H9 (cell line): ENCODE data around the gene APOH. TPM values are rescaled to one million over a fixed set of nuclear protein-coding genes. Genes with fewer than 3 reads are reported as not detected.

ENCODE experiments used
- DNase-seq: peaks from one replicate; pipeline ENCODE4 v3.0.0-alpha.2; 2017
- H2AFZ ChIP-seq: one replicate; pipeline ENCODE4 v1.6.1; 2013; ENCODE audit warnings: mild to moderate bottlenecking, low read length, control low read depth, moderate library complexity
- H2AK5ac ChIP-seq: 2 replicates; pipeline ENCODE4 v1.6.1; 2013; ENCODE audit warnings: low read length, control low read depth, mixed read lengths; ENCODE audit not compliant: insufficient read length
- H2BK120ac ChIP-seq: one replicate; pipeline ENCODE4 v1.6.1; 2013; ENCODE audit warnings: low read depth, mild to moderate bottlenecking, low read length, control low read depth, inconsistent platforms; ENCODE audit not compliant: poor library complexity, severe bottlenecking
- H2BK12ac ChIP-seq: 2 replicates; pipeline ENCODE4 v1.6.1; 2013; ENCODE audit warnings: low read length, control low read depth, mixed read lengths, low read depth; ENCODE audit not compliant: insufficient read length
- H2BK15ac ChIP-seq: 2 replicates; pipeline ENCODE4 v1.6.1; 2013; ENCODE audit warnings: low read depth, low read length, control low read depth
- H2BK20ac ChIP-seq: one replicate; pipeline ENCODE4 v1.6.1; 2013; ENCODE audit warnings: low read depth, mild to moderate bottlenecking, low read length, control low read depth, inconsistent platforms; ENCODE audit not compliant: poor library complexity, severe bottlenecking
- H2BK5ac ChIP-seq: 2 replicates; pipeline ENCODE4 v1.6.1; 2013; ENCODE audit warnings: low read length, control low read depth, mixed read lengths; ENCODE audit not compliant: insufficient read length
- H3K14ac ChIP-seq: 2 replicates; pipeline ENCODE4 v1.6.1; 2013; ENCODE audit warnings: low read length, control low read depth; ENCODE audit not compliant: insufficient read depth
- H3K18ac ChIP-seq: 2 replicates; pipeline ENCODE4 v1.6.1; 2013; ENCODE audit warnings: low read depth, mild to moderate bottlenecking, mixed read lengths, low read length, control low read depth; ENCODE audit not compliant: insufficient read length
- H3K23ac ChIP-seq: 2 replicates; pipeline ENCODE4 v1.6.1; 2013; ENCODE audit warnings: low read length, control low read depth, mixed read lengths, low read depth; ENCODE audit not compliant: insufficient read length
- H3K23me2 ChIP-seq: 2 replicates; pipeline ENCODE4 v1.6.1; 2013; ENCODE audit warnings: low read depth, mild to moderate bottlenecking, mixed read lengths, low read length, control low read depth; ENCODE audit not compliant: insufficient read length, poor library complexity, severe bottlenecking
- H3K27ac ChIP-seq: 2 replicates; pipeline ENCODE4 v1.5.1; 2013; ENCODE audit warnings: low read length, control low read depth, mixed read lengths, low read depth; ENCODE audit not compliant: insufficient read length
- H3K27me3 ChIP-seq: 2 replicates; pipeline ENCODE4 v1.6.1; 2013; ENCODE audit warnings: low read length, control low read depth, inconsistent platforms; ENCODE audit not compliant: insufficient read depth
- H3K4ac ChIP-seq: 2 replicates; pipeline ENCODE4 v1.6.1; 2013; ENCODE audit warnings: low read depth, mild to moderate bottlenecking, control low read depth, inconsistent platforms, low read length, moderate library complexity
- H3K4me1 ChIP-seq: 2 replicates; pipeline ENCODE4 v1.6.1; 2013; ENCODE audit warnings: low read length, control low read depth, inconsistent platforms; ENCODE audit not compliant: insufficient read depth
- H3K4me2 ChIP-seq: 2 replicates; pipeline ENCODE4 v1.6.1; 2013; ENCODE audit warnings: low read length, control low read depth, mixed read lengths; ENCODE audit not compliant: insufficient read length, insufficient read depth
- H3K56ac ChIP-seq: 2 replicates; pipeline ENCODE4 v1.6.1; 2013; ENCODE audit warnings: low read depth, mild to moderate bottlenecking, mixed read lengths, low read length, control low read depth; ENCODE audit not compliant: insufficient read length
- H3K79me1 ChIP-seq: 2 replicates; pipeline ENCODE4 v1.6.1; 2013; ENCODE audit warnings: low read depth, mild to moderate bottlenecking, moderate library complexity, low read length, control low read depth, inconsistent platforms; ENCODE audit not compliant: insufficient read depth, poor library complexity, severe bottlenecking
- H3K79me2 ChIP-seq: 2 replicates; pipeline ENCODE4 v1.6.1; 2013; ENCODE audit warnings: low read length, control low read depth, inconsistent platforms; ENCODE audit not compliant: insufficient read depth
- H3K9ac ChIP-seq: 2 replicates; pipeline ENCODE4 v1.6.1; 2013; ENCODE audit warnings: low read length, control low read depth, mixed read lengths; ENCODE audit not compliant: insufficient read length; ENCODE audit errors: extremely low read depth
- H3K9me3 ChIP-seq: one replicate; pipeline ENCODE4 v1.6.1; 2013; ENCODE audit warnings: low read depth, low read length, inconsistent platforms; ENCODE audit not compliant: control insufficient read depth
- H3T11ph ChIP-seq: one replicate; pipeline ENCODE4 v1.6.1; 2013; ENCODE audit warnings: mild to moderate bottlenecking, low read length, control low read depth, inconsistent platforms
- H4K20me1 ChIP-seq: one replicate; pipeline ENCODE4 v1.6.1; 2013; ENCODE audit not compliant: control insufficient read depth, insufficient read length, insufficient read depth
- H4K5ac ChIP-seq: 2 replicates; pipeline ENCODE4 v1.6.1; 2013; ENCODE audit warnings: low read depth, mild to moderate bottlenecking, mixed read lengths, low read length, control low read depth; ENCODE audit not compliant: insufficient read length
- H4K8ac ChIP-seq: replicated peaks from 2 replicates; pipeline ENCODE4 v1.6.1; 2013; ENCODE audit warnings: low read length, control low read depth, mixed read lengths, low read depth; ENCODE audit not compliant: insufficient read length
- H4K91ac ChIP-seq: 2 replicates; pipeline ENCODE4 v1.6.1; 2013; ENCODE audit warnings: low read depth, mild to moderate bottlenecking, moderate library complexity, mixed read lengths, low read length, control low read depth; ENCODE audit not compliant: insufficient read length
- H3K27ac Mint-ChIP-seq, 3 experiments: 2 replicates in 2 of 3; 3 replicates in 1 of 3; pipeline ENCODE4 v1.8.0; 2020 to 2021; ENCODE audit warnings: mixed read lengths in 3 of 3, mild to moderate bottlenecking in 1 of 3, moderate library complexity in 1 of 3
- H3K27me3 Mint-ChIP-seq: 2 replicates; pipeline ENCODE4 v1.8.0; 2021; ENCODE audit warnings: low read depth, mild to moderate bottlenecking, moderate library complexity, mixed read lengths
- H3K36me3 Mint-ChIP-seq, 3 experiments: 2 replicates in 2 of 3; 3 replicates in 1 of 3; pipeline ENCODE4 v1.8.0; 2020 to 2021; ENCODE audit warnings: low read depth in 3 of 3, mixed read lengths in 3 of 3; ENCODE audit not compliant: insufficient read depth in 1 of 3
- H3K4me1 Mint-ChIP-seq, 2 experiments: 2 replicates each; pipeline ENCODE4 v1.8.0; 2020; ENCODE audit warnings: mixed read lengths in 2 of 2
- H3K4me3 Mint-ChIP-seq, 2 experiments: 2 replicates in 1 of 2; 3 replicates in 1 of 2; pipeline ENCODE4 v1.8.0; 2020 to 2021; ENCODE audit warnings: mild to moderate bottlenecking in 2 of 2, mixed read lengths in 2 of 2, moderate library complexity in 1 of 2
- H3K9me3 Mint-ChIP-seq, 2 experiments: 2 replicates in 1 of 2; 3 replicates in 1 of 2; pipeline ENCODE4 v1.8.0; 2020; ENCODE audit warnings: mild to moderate bottlenecking in 2 of 2, mixed read lengths in 2 of 2, moderate library complexity in 1 of 2
- CTCF ChIP-seq: fragments of 200-600 bp; sonication (generic); conservative IDR thresholded peaks from 3 replicates; pipeline ENCODE4 v1.8.0; 2021; ENCODE audit warnings: antibody characterized with exemption, mild to moderate bottlenecking
- WGBS: extraction: QIAGEN DNeasy Blood & Tissue Kit; methylation state at CpG from one replicate; pipeline ENCODE4 v1.1.7; 2013; ENCODE audit warnings: missing lambda C conversion rate, low lambda C conversion rate, mixed read lengths; ENCODE audit not compliant: insufficient read length; ENCODE audit errors: extremely low coverage; 5-methylcytosine and 5-hydroxymethylcytosine counted together
- total RNA-seq: library from RNA; stranded (reverse); gene quantifications from 2 replicates; pipeline ENCODE4 v1.2.1, GENCODE V29; 2021

Gene APOH
- total RNA-seq, 1 experiment from 2014 or later, result not detected

- Histone ChIP-seq H3K56ac (no peak overlapping the region), H3K9me3 (no peaks in the 10 kb centered on the region), H3K27ac (no peak overlapping the region), H3K4me1 (no peaks in the 10 kb centered on the region), H3K18ac (no peak overlapping the region), H3K23me2 (no peaks in the 10 kb centered on the region), H3K79me2 (no peaks in the 10 kb centered on the region), H3K14ac (no peak overlapping the region), H2BK120ac (no peak overlapping the region), H2AK5ac (no peak overlapping the region), H4K8ac (no peak overlapping the region), H2AFZ (no peak overlapping the region), H3K4ac (no peak overlapping the region), H4K91ac (no peak overlapping the region), H3K79me1 (no peaks in the 10 kb centered on the region), H4K20me1 (no peaks in the 10 kb centered on the region), H4K5ac (no peak overlapping the region), H2BK5ac (no peak overlapping the region), H2BK15ac (no peak overlapping the region), H3K9ac (no peak overlapping the region), H3T11ph (no peak overlapping the region), H2BK12ac (no peak overlapping the region), H3K23ac (no peak overlapping the region), H2BK20ac (no peak overlapping the region), H3K27me3 (no peaks in the 10 kb centered on the region), H3K4me2 (no peak overlapping the region)
- DNase-seq, result no peak
- no peak overlapping the region for H3K4me3 Mint-ChIP-seq
- no CpG with 5 or more reads among the region's 1 CpG for WGBS
- H3K9me3 Mint-ChIP-seq, result no peaks in the 10 kb centered on the region
- H3K36me3 Mint-ChIP-seq, result no peaks in the 10 kb centered on the region
- TF ChIP-seq CTCF, result no peak
- H3K27me3 Mint-ChIP-seq, result no peaks in the 10 kb centered on the region
- H3K27ac Mint-ChIP-seq, result no peak overlapping the region
- H3K4me1 Mint-ChIP-seq, result no peaks in the 10 kb centered on the region
Observed at GRCh38 chr17:66241839-66242238, 12.6 kb upstream of the APOH start.
